ENCODE measurements around the gene ZNF619. TPM values are rescaled to one million over a fixed set of nuclear protein-coding genes. Genes with fewer than 3 reads are reported as not detected.

ZNF619 gene
- polyA plus RNA-seq, 1 of the 3 experiments (the other 2 are of a cell fraction) = 1.6 TPM

GRCh38 chr3:40465456-40465855 is 11.5 kb upstream of the ZNF619 start (continued):
- no peak for TF ChIP-seq EZH2phosphoT487 (IDR thresholded peaks at IDR 0.05; ENCODE audit: borderline replicate concordance, low read depth)
- TF ChIP-seq RCOR1 (IDR thresholded peaks at IDR 0.05; ENCODE audit: low read length) = no peak

DNA sequence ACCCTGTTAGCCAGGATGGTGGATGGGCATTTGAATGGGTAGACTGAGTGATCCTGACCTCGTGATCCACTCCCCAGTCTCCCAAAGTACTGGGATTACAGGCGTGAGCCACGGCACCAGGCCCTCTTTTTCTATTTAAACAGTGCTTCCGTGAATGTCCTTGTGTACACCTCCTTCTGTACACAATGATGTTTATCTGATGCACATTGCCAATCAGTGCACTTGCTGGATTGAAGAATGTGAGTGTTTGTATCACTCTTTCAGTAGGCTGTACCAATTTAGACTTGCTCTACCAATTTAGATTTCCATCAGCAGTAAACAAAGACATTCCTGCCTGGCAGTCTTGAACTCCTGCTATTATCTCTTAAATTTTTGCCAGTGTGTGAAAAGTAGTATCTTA is 8.9 kb upstream of the ZNF619 start:
- H3K9ac ChIP-seq = no peak overlapping the region
- no peaks in the 10 kb centered on the region for H3K27me3 ChIP-seq (ENCODE audit: insufficient read depth)
- no peak overlapping the region for H2AFZ ChIP-seq (ENCODE audit: low read depth)
- peaks cover 45% of the 10 kb centered on the region for H3F3A ChIP-seq (replicated peaks; ENCODE audit: insufficient read depth)
- 63% methylated on average over 4 of the region's 4 CpGs for WGBS (ENCODE audit: low lambda C conversion rate)
- H4K20me1 ChIP-seq (ENCODE audit: insufficient read depth) = no peaks in the 10 kb centered on the region
- no peak for DNase-seq
- H3K4me1 ChIP-seq (ENCODE audit: control insufficient read depth in 1 of 2, insufficient read depth in 2 of 2, low read depth in 1 of 2, low read length in 1 of 2) = no peaks in the 10 kb centered on the region
- no peaks in the 10 kb centered on the region for H3K79me2 ChIP-seq (ENCODE audit: insufficient read depth)
- H3K4me3 ChIP-seq (ENCODE audit: low read depth in 2 of 2, low read length in 1 of 2) = no peak overlapping the region
- ChIA-PET POLR2A (no interaction called here), CTCF (no interaction called here)
- H3K36me3 ChIP-seq (replicated peaks in 1 of 2; ENCODE audit: control insufficient read depth in 1 of 2, insufficient read depth in 2 of 2, low read length in 1 of 2) = peaks cover 12 to 17% of the 10 kb centered on the region in 2 experiments
- no peaks in the 10 kb centered on the region for H3K9me2 ChIP-seq
- no peaks in the 10 kb centered on the region for H3K9me3 ChIP-seq
- H3K27ac ChIP-seq (ENCODE audit: low read depth in 2 of 2, low read length in 1 of 2) = no peak overlapping the region
- no peak for TF ChIP-seq RFX5 (IDR thresholded peaks at IDR 0.05; ENCODE audit: low read length)
- TF ChIP-seq USF2 (IDR thresholded peaks at IDR 0.05; ENCODE audit: borderline replicate concordance, low read depth, low read length) = no peak
- TF ChIP-seq JUND (IDR thresholded peaks at IDR 0.05) = no peak
- TF ChIP-seq FOXM1 (IDR thresholded peaks at IDR 0.05; ENCODE audit: low read depth) = no peak
- TF ChIP-seq IRF3 (IDR thresholded peaks at IDR 0.05; ENCODE audit: low read depth, low read length) = no peak
- no peak for TF ChIP-seq MEF2A (IDR thresholded peaks at IDR 0.05; ENCODE audit: borderline replicate concordance, low read depth)
- no peak overlapping the region for H3K4me2 ChIP-seq

- ChIA-PET CTCF (interaction anchor here (1.0 kb wide), 1 partner anchor 13 kb away, joined by 3 read pairs; no protein-coding TSS in a partner anchor), POLR2A (no interaction called here)
- no peak overlapping the region for H3K9ac ChIP-seq
- H3K79me2 ChIP-seq (ENCODE audit: insufficient read depth) = no peaks in the 10 kb centered on the region
- peaks cover 18% of the 10 kb centered on the region for H3F3A ChIP-seq (replicated peaks; ENCODE audit: insufficient read depth)
- 69% methylated on average over 4 of the region's 4 CpGs for WGBS (ENCODE audit: low lambda C conversion rate)
- no peak overlapping the region for H3K4me2 ChIP-seq
- no peaks in the 10 kb centered on the region for H4K20me1 ChIP-seq (ENCODE audit: insufficient read depth)
- H3K4me3 ChIP-seq (ENCODE audit: low read depth in 2 of 2, low read length in 1 of 2) = no peak overlapping the region
- H3K27me3 ChIP-seq (ENCODE audit: insufficient read depth) = no peaks in the 10 kb centered on the region
- H3K4me1 ChIP-seq (ENCODE audit: control insufficient read depth in 1 of 2, insufficient read depth in 2 of 2, low read depth in 1 of 2, low read length in 1 of 2) = no peaks in the 10 kb centered on the region
- no peaks in the 10 kb centered on the region for H3K9me2 ChIP-seq
- DNase-seq = no peak
- H3K9me3 ChIP-seq = no peaks in the 10 kb centered on the region
- no peak overlapping the region for H2AFZ ChIP-seq (ENCODE audit: low read depth)
- H3K36me3 ChIP-seq (replicated peaks in 1 of 2; ENCODE audit: control insufficient read depth in 1 of 2, insufficient read depth in 2 of 2, low read length in 1 of 2) = peaks cover 0 to 3% of the 10 kb centered on the region in 2 experiments
- no peak overlapping the region for H3K27ac ChIP-seq (ENCODE audit: low read depth in 2 of 2, low read length in 1 of 2)
- TF ChIP-seq FOXM1 (IDR thresholded peaks at IDR 0.05; ENCODE audit: low read depth) = no peak
- TF ChIP-seq PBX3 (IDR thresholded peaks at IDR 0.05) = no peak
- TF ChIP-seq NRF1 (IDR thresholded peaks at IDR 0.05; ENCODE audit: low read depth, low read length) = no peak
- TF ChIP-seq TEAD4 (IDR thresholded peaks at IDR 0.05; ENCODE audit: borderline replicate concordance, insufficient read depth) = no peak
- TF ChIP-seq CHD2 (IDR thresholded peaks at IDR 0.05; ENCODE audit: low read length, partially characterized antibody) = no peak
- TF ChIP-seq RCOR1 (IDR thresholded peaks at IDR 0.05; ENCODE audit: low read length) = no peak
- no peak for TF ChIP-seq FOXJ3 (CRISPR knock-in tag; IDR thresholded peaks at IDR 0.05)
- TF ChIP-seq IRF3 (IDR thresholded peaks at IDR 0.05; ENCODE audit: low read depth, low read length) = no peak
- TF ChIP-seq, protein P1, sequence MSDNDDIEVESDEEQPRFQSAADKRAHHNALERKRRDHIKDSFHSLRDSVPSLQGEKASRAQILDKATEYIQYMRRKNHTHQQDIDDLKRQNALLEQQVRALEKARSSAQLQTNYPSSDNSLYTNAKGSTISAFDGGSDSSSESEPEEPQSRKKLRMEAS (IDR thresholded peaks at IDR 0.05; ENCODE audit: low read depth) = no peak
- TF ChIP-seq RXRA (IDR thresholded peaks at IDR 0.05; ENCODE audit: borderline replicate concordance, low read depth) = no peak
- no peak for TF ChIP-seq GATA2 (CRISPR knock-in tag; IDR thresholded peaks at IDR 0.05)
- no peak for TF ChIP-seq USF2 (IDR thresholded peaks at IDR 0.05; ENCODE audit: borderline replicate concordance, low read depth, low read length)
- no peak for TF ChIP-seq SMC3 (IDR thresholded peaks at IDR 0.05; ENCODE audit: low read depth, low read length)
- no peak for TF ChIP-seq CTCF (IDR thresholded peaks at IDR 0.05)
These were observed 6.2 kb upstream of the ZNF619 start for GRCh38 chr3:40470701-40471100.
